Nephron progenitor cell (in vitro differentiated cells): Measurements from ENCODE around the gene PAK3.

Experiments
- DNase-seq: peaks from one replicate; pipeline ENCODE4 v3.0.0; 2021
- H3K27ac Mint-ChIP-seq: 2 replicates; pipeline ENCODE4 v1.8.0; 2021; ENCODE audit warnings: mild to moderate bottlenecking, moderate library complexity, mixed read lengths
- H3K27me3 Mint-ChIP-seq: 2 replicates; pipeline ENCODE4 v1.8.0; 2021; ENCODE audit warnings: mild to moderate bottlenecking, low read depth, mixed read lengths; ENCODE audit not compliant: poor library complexity
- H3K36me3 Mint-ChIP-seq: 2 replicates; pipeline ENCODE4 v1.8.0; 2021; ENCODE audit warnings: low read depth, mixed read lengths
- H3K4me1 Mint-ChIP-seq: 2 replicates; pipeline ENCODE4 v1.8.0; 2021; ENCODE audit warnings: mixed read lengths
- H3K4me3 Mint-ChIP-seq: 2 replicates; pipeline ENCODE4 v1.8.0; 2021; ENCODE audit warnings: mild to moderate bottlenecking, moderate library complexity, mixed read lengths
- H3K9me3 Mint-ChIP-seq: 2 replicates; pipeline ENCODE4 v1.8.0; 2021; ENCODE audit warnings: mild to moderate bottlenecking, moderate library complexity, mixed read lengths
- TF ChIP-seq, protein P1 (sequence below): fragments of 200-600 bp; sonication (generic); IDR thresholded peaks from 2 replicates; pipeline ENCODE4 v1.5.0; 2021; ENCODE audit warnings: antibody characterized with exemption

PAK3 gene

DNA sequence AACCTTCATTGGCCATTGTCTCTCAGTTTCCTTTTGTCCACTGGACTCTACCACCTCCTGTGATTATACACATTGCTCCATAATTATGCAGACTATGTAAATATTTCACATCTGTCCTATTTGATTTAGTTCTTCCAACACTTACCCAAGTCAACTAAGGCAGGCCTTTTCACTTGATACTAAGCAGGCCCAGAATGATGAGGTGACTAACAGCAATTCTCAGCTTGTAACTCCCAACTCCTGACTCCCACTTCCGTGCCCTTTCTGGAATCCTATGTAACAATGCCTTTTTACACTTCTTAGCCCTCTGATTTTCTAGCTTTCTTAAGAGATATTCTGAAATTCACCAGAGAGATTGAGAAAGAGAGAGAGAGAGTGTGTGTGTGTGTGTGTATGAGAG is 6.6 kb downstream of the PAK3 start:
- H3K27me3 Mint-ChIP-seq = peaks cover 14% of the 10 kb centered on the region
- no peak overlapping the region for H3K27ac Mint-ChIP-seq
- H3K4me1 Mint-ChIP-seq = peaks cover 6% of the 10 kb centered on the region
- TF ChIP-seq, protein P1, sequence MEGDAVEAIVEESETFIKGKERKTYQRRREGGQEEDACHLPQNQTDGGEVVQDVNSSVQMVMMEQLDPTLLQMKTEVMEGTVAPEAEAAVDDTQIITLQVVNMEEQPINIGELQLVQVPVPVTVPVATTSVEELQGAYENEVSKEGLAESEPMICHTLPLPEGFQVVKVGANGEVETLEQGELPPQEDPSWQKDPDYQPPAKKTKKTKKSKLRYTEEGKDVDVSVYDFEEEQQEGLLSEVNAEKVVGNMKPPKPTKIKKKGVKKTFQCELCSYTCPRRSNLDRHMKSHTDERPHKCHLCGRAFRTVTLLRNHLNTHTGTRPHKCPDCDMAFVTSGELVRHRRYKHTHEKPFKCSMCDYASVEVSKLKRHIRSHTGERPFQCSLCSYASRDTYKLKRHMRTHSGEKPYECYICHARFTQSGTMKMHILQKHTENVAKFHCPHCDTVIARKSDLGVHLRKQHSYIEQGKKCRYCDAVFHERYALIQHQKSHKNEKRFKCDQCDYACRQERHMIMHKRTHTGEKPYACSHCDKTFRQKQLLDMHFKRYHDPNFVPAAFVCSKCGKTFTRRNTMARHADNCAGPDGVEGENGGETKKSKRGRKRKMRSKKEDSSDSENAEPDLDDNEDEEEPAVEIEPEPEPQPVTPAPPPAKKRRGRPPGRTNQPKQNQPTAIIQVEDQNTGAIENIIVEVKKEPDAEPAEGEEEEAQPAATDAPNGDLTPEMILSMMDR = no peak
- H3K9me3 Mint-ChIP-seq = no peaks in the 10 kb centered on the region
- no peak overlapping the region for H3K4me3 Mint-ChIP-seq
- no peak for DNase-seq
- H3K36me3 Mint-ChIP-seq = no peaks in the 10 kb centered on the region

DNA sequence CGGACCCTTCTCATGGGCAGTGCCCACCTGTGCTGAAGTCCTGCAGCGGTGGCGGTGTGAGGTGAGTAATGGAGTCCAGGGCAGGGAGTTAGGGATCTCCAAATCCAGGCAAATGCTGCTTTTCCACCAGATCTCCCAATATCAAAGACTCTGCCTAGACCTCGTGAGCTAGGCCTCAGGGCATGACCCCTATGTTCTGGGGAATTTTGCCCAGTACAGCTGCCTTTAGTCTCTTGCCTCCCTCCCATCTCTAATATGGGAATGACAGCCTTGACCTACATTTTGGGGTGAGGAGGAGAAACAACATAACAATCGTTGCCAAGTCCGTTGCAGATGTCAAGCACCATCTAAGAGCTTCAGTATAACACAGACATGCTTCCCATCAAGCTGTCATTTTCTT is 7.3 kb downstream of the PAK3 start:
- no peak overlapping the region for H3K4me3 Mint-ChIP-seq
- H3K36me3 Mint-ChIP-seq = no peaks in the 10 kb centered on the region
- H3K27me3 Mint-ChIP-seq = peaks cover 9% of the 10 kb centered on the region
- H3K9me3 Mint-ChIP-seq = no peaks in the 10 kb centered on the region
- H3K4me1 Mint-ChIP-seq = peaks cover 1% of the 10 kb centered on the region
- TF ChIP-seq, protein P1 = no peak
- no peak for DNase-seq
- H3K27ac Mint-ChIP-seq = no peak overlapping the region

DNA sequence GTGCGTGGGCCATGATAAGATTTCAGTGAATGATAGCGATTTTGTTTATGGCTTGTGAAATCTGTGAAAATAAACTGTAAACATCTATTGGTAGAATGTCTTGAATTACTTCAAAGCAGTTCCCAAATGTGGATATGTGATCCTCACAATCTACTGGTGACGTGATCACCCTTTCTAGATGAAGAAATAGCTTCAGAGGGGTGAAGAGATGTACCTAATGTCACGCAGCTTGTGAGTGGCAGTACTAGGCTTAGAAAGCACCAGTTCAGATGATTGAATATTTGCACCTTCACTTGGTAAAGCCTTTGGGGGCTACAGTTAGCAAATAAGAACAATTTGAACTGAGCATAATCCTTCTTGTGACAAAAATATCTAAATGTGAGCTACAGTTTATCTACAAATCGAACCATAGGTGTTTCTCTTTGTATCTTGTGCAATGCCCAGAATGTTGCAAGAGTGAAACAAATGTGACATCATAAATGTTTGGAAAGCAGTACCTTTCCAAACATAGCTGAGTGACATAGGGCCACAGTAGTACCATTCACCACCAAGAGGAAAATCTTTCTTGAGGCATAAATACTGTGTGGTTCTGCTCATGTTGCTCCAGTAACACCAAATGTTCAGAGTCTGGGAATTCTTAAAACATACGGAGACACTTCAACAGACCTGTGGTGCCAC is 14.2 kb downstream of the PAK3 start:
- TF ChIP-seq, protein P1 = no peak

DNA sequence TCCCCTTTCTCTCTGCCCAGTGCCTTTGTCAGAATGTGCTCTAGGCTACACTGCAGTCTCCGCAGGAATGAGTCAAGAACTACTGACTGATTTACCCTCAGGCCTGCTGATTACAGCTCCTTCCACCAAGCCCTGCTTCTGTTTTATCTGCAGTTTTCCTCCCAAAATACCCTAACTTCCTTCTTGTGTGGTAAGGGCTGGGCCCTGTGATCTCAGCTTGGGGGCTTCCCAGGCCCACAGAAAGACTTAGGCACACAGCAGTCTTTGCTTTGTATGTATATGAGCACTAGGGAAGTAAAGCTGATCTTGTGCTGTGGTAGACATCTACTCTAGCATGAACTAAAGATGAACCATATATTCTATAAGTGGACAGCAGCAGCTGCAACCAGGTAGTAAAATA is 18.8 kb downstream of the PAK3 start:
- Mint-ChIP-seq H3K4me1 (no peaks in the 10 kb centered on the region), H3K36me3 (no peaks in the 10 kb centered on the region), H3K27me3 (no peaks in the 10 kb centered on the region), H3K9me3 (no peaks in the 10 kb centered on the region), H3K27ac (no peak overlapping the region), H3K4me3 (no peak overlapping the region)
- TF ChIP-seq, protein P1 = no peak
- no peak for DNase-seq

More for the DNA sequence above, 14.2 kb downstream of the PAK3 start:
- no peak for DNase-seq
- no peak overlapping the region for H3K4me3 Mint-ChIP-seq
- H3K36me3 Mint-ChIP-seq = no peaks in the 10 kb centered on the region
- H3K9me3 Mint-ChIP-seq = no peaks in the 10 kb centered on the region
- H3K4me1 Mint-ChIP-seq = no peaks in the 10 kb centered on the region
- H3K27ac Mint-ChIP-seq = no peak overlapping the region
- no peaks in the 10 kb centered on the region for H3K27me3 Mint-ChIP-seq

DNA sequence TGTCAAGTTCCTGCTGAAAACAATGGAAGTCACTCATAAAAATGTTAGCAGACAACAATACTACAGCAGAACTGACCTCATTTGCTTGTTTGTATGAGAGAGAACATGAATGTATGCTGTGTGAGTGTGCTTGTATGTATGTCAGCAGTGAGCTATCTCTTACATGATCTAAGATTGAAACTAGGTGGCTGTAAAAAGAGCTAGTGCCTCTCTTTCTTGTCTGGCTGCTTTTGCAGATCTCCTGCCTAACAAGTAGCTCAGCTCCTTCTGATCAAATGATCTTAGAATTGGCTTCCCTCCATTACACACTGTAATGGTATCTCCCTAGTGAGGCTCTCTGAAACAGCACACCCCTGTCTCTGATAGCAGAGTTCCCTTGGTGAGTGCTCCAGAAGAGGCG is 20.7 kb downstream of the PAK3 start:
- no peaks in the 10 kb centered on the region for H3K36me3 Mint-ChIP-seq
- H3K27ac Mint-ChIP-seq = no peak overlapping the region
- TF ChIP-seq, protein P1 = no peak

DNA sequence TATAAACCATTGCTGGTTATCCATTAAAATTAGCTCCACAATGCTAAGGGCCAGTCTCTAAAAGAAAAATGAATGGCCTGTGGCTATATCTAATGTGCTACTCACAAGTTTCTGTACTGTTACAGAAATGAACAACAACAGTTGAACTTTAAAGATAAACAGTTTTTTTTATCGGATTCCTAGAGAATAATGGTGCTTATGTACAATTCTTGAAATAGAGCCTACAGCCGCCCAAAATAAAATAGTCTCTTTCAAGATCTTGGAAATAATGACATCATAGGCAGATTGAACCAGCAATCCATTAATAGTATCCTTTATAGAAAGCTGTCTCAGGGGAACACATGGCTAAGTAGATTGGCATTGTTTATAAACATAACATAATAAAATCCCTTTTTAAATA is 23.4 kb downstream of the PAK3 start:
- Mint-ChIP-seq H3K27me3 (no peaks in the 10 kb centered on the region), H3K4me1 (no peaks in the 10 kb centered on the region), H3K27ac (no peak overlapping the region), H3K4me3 (no peak overlapping the region), H3K36me3 (peaks cover 5% of the 10 kb centered on the region), H3K9me3 (no peaks in the 10 kb centered on the region)
- DNase-seq = no peak
- TF ChIP-seq, protein P1 = no peak

More for the DNA sequence above, 20.7 kb downstream of the PAK3 start:
- no peaks in the 10 kb centered on the region for H3K9me3 Mint-ChIP-seq
- DNase-seq = no peak
- H3K4me1 Mint-ChIP-seq = no peaks in the 10 kb centered on the region
- no peak overlapping the region for H3K4me3 Mint-ChIP-seq
- no peaks in the 10 kb centered on the region for H3K27me3 Mint-ChIP-seq
